Left ventricle myocardium inferior (tissue), 1 donor: ENCODE measurements around the gene SNX19. TPM values are rescaled to one million over a fixed set of nuclear protein-coding genes. Genes with fewer than 3 reads are reported as not detected.

ENCODE experiments used
- DNase-seq: peaks from one replicate; pipeline ENCODE4 v3.0.0-alpha.2; 2020
- H3K27ac ChIP-seq: fragments of 200-600 bp; replicated peaks from 2 replicates; pipeline ENCODE4 v1.8.0; 2021
- H3K27me3 ChIP-seq: fragments of 200-600 bp; 2 replicates; pipeline ENCODE4 v1.8.0; 2021; ENCODE audit warnings: low read depth
- H3K36me3 ChIP-seq: fragments of 200-600 bp; 2 replicates; pipeline ENCODE4 v1.8.0; 2021
- H3K4me1 ChIP-seq: fragments of 200-600 bp; 2 replicates; pipeline ENCODE4 v1.8.0; 2021
- H3K4me3 ChIP-seq: fragments of 200-600 bp; 2 replicates; pipeline ENCODE4 v1.8.0; 2021; ENCODE audit warnings: mild to moderate bottlenecking, moderate library complexity
- H3K9me3 ChIP-seq: fragments of 200-600 bp; replicated peaks from 2 replicates; pipeline ENCODE4 v1.8.0; 2021
- CTCF ChIP-seq: fragments of 200-600 bp; IDR thresholded peaks from 2 replicates; pipeline ENCODE4 v1.8.0; 2021; ENCODE audit warnings: antibody characterized with exemption, mild to moderate bottlenecking, borderline replicate concordance
- intact Hi-C: fragments of 100-400 bp; cut with micrococcal nuclease; formaldehyde crosslinking; loops from one replicate; pipeline ENCODE4 v1.11.0; 2022
- total RNA-seq: library from RNA; stranded (reverse); fragmentation: NEBNext Ultra II Directional; extraction: Animal tissue kit (Norgen Biotek cat#: 25700); gene quantifications from one replicate; pipeline ENCODE4 v1.2.1, GENCODE V29; 2021
- donor health status: DM: no; HTN: yes; CAD: no; lungs with severe emphysema.

The SNX19 gene
- total RNA-seq, 1 donor from 2014 or later, result 56.0 TPM

GRCh38 chr11:130876931-130877915 is 39.1 kb downstream of the SNX19 start:
- H3K27me3 ChIP-seq, result no peaks in the 10 kb centered on the region
- no peak overlapping the region for H3K4me3 ChIP-seq
- DNase-seq, result no peak
- intact Hi-C loops, result no loop called here
- no peak for TF ChIP-seq CTCF
- H3K4me1 ChIP-seq, result peaks cover 68% of the 10 kb centered on the region
- H3K9me3 ChIP-seq, result no peaks in the 10 kb centered on the region
- H3K36me3 ChIP-seq, result peaks cover 84% of the 10 kb centered on the region
- H3K27ac ChIP-seq, result peak overlapping the region; percentile 69

GRCh38 chr11:130876100-130876499 is 40.2 kb downstream of the SNX19 start:
- intact Hi-C loops, result no loop called here
- Histone ChIP-seq H3K4me3 (no peak overlapping the region), H3K9me3 (no peaks in the 10 kb centered on the region), H3K27me3 (no peaks in the 10 kb centered on the region), H3K36me3 (peaks cover 72% of the 10 kb centered on the region), H3K4me1 (peaks cover 69% of the 10 kb centered on the region), H3K27ac (peak overlapping the region; percentile 69)
- no peak for DNase-seq
- TF ChIP-seq CTCF, result no peak

- no peak for TF ChIP-seq CTCF
- no peak for DNase-seq
- Histone ChIP-seq H3K27me3 (no peaks in the 10 kb centered on the region), H3K4me3 (no peak overlapping the region), H3K36me3 (peaks cover 62% of the 10 kb centered on the region), H3K4me1 (peaks cover 73% of the 10 kb centered on the region), H3K27ac (peak overlapping the region; percentile 69), H3K9me3 (no peaks in the 10 kb centered on the region)
- intact Hi-C loops, result no loop called here
Observed at GRCh38 chr11:130874955-130875531, 41.2 kb downstream of the SNX19 start.

GRCh38 chr11:130874396-130874795 is 41.9 kb downstream of the SNX19 start:
- no peak overlapping the region for H3K4me3 ChIP-seq
- H3K9me3 ChIP-seq, result no peaks in the 10 kb centered on the region
- H3K27me3 ChIP-seq, result no peaks in the 10 kb centered on the region
- no peak for TF ChIP-seq CTCF
- no peak for DNase-seq
- peaks cover 73% of the 10 kb centered on the region for H3K4me1 ChIP-seq
- peak overlapping the region; percentile 69 for H3K27ac ChIP-seq
- intact Hi-C loops, result no loop called here
- H3K36me3 ChIP-seq, result peaks cover 55% of the 10 kb centered on the region

- intact Hi-C loops, result no loop called here
- H3K27ac ChIP-seq, result peak overlapping the region; percentile 77
- DNase-seq, result no peak
- H3K27me3 ChIP-seq, result no peaks in the 10 kb centered on the region
- no peaks in the 10 kb centered on the region for H3K9me3 ChIP-seq
- peaks cover 69% of the 10 kb centered on the region for H3K4me1 ChIP-seq
- H3K4me3 ChIP-seq, result no peak overlapping the region
- peaks cover 49% of the 10 kb centered on the region for H3K36me3 ChIP-seq
- no peak for TF ChIP-seq CTCF
Observed at GRCh38 chr11:130873761-130874160, 42.5 kb downstream of the SNX19 start.
